Activated T-cell treated with anti-CD3 and anti-CD28 coated beads for 48 hours (primary cell): ENCODE data around the gene PVALB.

ENCODE experiments used
- DNase-seq: peaks from one replicate; pipeline ENCODE4 v3.0.0-alpha.2; 2020; ENCODE audit warnings: low read depth

Gene PVALB

GRCh38 chr22:36816636-36817524 is at the start of gene PVALB:
PVALB (minus strand) TSS chr22:36817035; CDS start chr22:36817005, 30 bp downstream.
- no peak for DNase-seq

- no peak for DNase-seq
These were observed 48.5 kb upstream of the PVALB start for GRCh38 chr22:36865346-36865745.

- DNase-seq, result no peak
These were observed 47.8 kb upstream of the PVALB start for GRCh38 chr22:36864454-36865215.

GRCh38 chr22:36863979-36864378 is 47.1 kb upstream of the PVALB start:
- DNase-seq, result no peak

GRCh38 chr22:36863281-36863680 is 46.4 kb upstream of the PVALB start:
- no peak for DNase-seq

GRCh38 chr22:36862251-36863242 is 45.7 kb upstream of the PVALB start:
- DNase-seq, result no peak

GRCh38 chr22:36860821-36861659 is 44.2 kb upstream of the PVALB start, which contains the start of gene NCF4:
NCF4 (plus strand) TSS chr22:36861006; CDS start chr22:36861172, 166 bp downstream.
- peak; percentile 29 for DNase-seq

- DNase-seq, result no peak
These were observed 43.6 kb upstream of the PVALB start for GRCh38 chr22:36860438-36860820.

- no peak for DNase-seq
These were observed 43.2 kb upstream of the PVALB start for GRCh38 chr22:36860017-36860416.

- DNase-seq, result no peak
These were observed 42.1 kb upstream of the PVALB start for GRCh38 chr22:36858966-36859365.

GRCh38 chr22:36858156-36858555 is 41.3 kb upstream of the PVALB start:
- no peak for DNase-seq

- no peak for DNase-seq
These were observed 39.9 kb upstream of the PVALB start for GRCh38 chr22:36856792-36857135.

GRCh38 chr22:36856121-36856791 is 39.4 kb upstream of the PVALB start:
- peak; percentile 90 for DNase-seq

- no peak for DNase-seq
These were observed 38.6 kb upstream of the PVALB start for GRCh38 chr22:36855478-36855877.

- peak; percentile 85 for DNase-seq
These were observed 36.7 kb upstream of the PVALB start for GRCh38 chr22:36853407-36854099.

- no peak for DNase-seq
These were observed 35.5 kb upstream of the PVALB start for GRCh38 chr22:36852056-36852973.

- DNase-seq, result no peak
These were observed 33.8 kb upstream of the PVALB start for GRCh38 chr22:36850682-36851081.

GRCh38 chr22:36850056-36850455 is 33.2 kb upstream of the PVALB start:
- DNase-seq, result no peak

GRCh38 chr22:36846949-36847348 is 30.1 kb upstream of the PVALB start:
- DNase-seq, result no peak
